PC-3 (cell line): ENCODE data around the gene BOLA2B.

ENCODE experiments used
- CTCF ChIP-seq: fragments of 300-600 bp; sonication (generic); conservative IDR thresholded peaks from 2 replicates; pipeline ENCODE4 v1.5.1; 2017; ENCODE audit warnings: antibody characterized with exemption, low read depth, mild to moderate bottlenecking, low read length
- EZH2phosphoT487 ChIP-seq: fragments of 300-600 bp; sonication (generic); IDR thresholded peaks from 2 replicates; pipeline ENCODE4 v1.6.1; 2018; ENCODE audit warnings: mild to moderate bottlenecking, antibody characterized with exemption, low read length, borderline replicate concordance

- TF ChIP-seq EZH2phosphoT487 (no peak), CTCF (no peak)
Measured at GRCh38 chr16:30180741-30181140, 12.7 kb downstream of the BOLA2B start.
